GM23338 (cell line): ENCODE data around the gene DYNLT3.

Experiments used
- CREB1 ChIP-seq: fragments of 250-450 bp; sonication (Bioruptor Pico); IDR thresholded peaks from 2 replicates; pipeline ENCODE4 v1.5.0; 2020; ENCODE audit warnings: low read depth, mild to moderate bottlenecking, moderate library complexity
- POLR2AphosphoS5 ChIP-seq: IDR thresholded peaks from 2 replicates; pipeline ENCODE4 v1.6.1; 2016; ENCODE audit warnings: antibody characterized with exemption, low read depth
- ZNF331 ChIP-seq: fragments of 250-450 bp; sonication (Bioruptor Pico); IDR thresholded peaks from 2 replicates; pipeline ENCODE4 v1.5.0; 2020; ENCODE audit warnings: low read depth, mild to moderate bottlenecking, moderate library complexity
- TF ChIP-seq, protein P1 (sequence below), 2 experiments: fragments of 200-600 bp in 1 of 2; sonication (generic) in 1 of 2; conservative IDR thresholded peaks; 2 replicates each; pipeline versions ENCODE4 v1.5.1 to v1.6.1; 2016 to 2017; ENCODE audit warnings: antibody characterized with exemption in 2 of 2, low read depth in 2 of 2, mild to moderate bottlenecking in 2 of 2, moderate library complexity in 1 of 2
- TF ChIP-seq, protein P2 (sequence below): IDR thresholded peaks from one replicate; pipeline ENCODE4 v1.6.1; 2018; ENCODE audit warnings: antibody characterized with exemption; ENCODE audit not compliant: unreplicated experiment

DNA sequence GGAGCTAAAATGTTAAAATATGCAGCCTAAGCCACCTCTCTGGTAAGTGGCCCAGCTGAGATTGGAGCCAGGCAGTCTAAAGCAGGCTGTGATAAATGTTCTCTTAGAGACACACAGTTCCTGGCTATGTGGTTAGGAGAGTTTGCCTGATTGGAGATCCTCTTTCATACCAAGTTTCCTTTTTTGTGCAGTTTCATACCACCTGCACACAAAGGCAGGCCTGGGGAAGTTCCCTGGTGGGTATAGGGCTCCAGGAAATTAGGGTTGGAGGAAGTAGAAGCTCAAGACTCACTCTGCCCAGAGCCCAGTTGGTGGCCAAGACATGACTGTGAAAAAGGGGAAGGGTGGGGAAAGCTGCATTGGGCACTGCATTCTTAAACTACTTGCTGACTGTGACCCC lies 50.6 kb downstream of the DYNLT3 start:
- no peak for TF ChIP-seq POLR2AphosphoS5
- TF ChIP-seq, protein P1, sequence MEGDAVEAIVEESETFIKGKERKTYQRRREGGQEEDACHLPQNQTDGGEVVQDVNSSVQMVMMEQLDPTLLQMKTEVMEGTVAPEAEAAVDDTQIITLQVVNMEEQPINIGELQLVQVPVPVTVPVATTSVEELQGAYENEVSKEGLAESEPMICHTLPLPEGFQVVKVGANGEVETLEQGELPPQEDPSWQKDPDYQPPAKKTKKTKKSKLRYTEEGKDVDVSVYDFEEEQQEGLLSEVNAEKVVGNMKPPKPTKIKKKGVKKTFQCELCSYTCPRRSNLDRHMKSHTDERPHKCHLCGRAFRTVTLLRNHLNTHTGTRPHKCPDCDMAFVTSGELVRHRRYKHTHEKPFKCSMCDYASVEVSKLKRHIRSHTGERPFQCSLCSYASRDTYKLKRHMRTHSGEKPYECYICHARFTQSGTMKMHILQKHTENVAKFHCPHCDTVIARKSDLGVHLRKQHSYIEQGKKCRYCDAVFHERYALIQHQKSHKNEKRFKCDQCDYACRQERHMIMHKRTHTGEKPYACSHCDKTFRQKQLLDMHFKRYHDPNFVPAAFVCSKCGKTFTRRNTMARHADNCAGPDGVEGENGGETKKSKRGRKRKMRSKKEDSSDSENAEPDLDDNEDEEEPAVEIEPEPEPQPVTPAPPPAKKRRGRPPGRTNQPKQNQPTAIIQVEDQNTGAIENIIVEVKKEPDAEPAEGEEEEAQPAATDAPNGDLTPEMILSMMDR (conservative IDR thresholded peaks at IDR 0.05; ENCODE audit: low read depth in 2 of 2), result no peak
- TF ChIP-seq CREB1 (CRISPR knock-in tag), result no peak
- TF ChIP-seq, protein P2, sequence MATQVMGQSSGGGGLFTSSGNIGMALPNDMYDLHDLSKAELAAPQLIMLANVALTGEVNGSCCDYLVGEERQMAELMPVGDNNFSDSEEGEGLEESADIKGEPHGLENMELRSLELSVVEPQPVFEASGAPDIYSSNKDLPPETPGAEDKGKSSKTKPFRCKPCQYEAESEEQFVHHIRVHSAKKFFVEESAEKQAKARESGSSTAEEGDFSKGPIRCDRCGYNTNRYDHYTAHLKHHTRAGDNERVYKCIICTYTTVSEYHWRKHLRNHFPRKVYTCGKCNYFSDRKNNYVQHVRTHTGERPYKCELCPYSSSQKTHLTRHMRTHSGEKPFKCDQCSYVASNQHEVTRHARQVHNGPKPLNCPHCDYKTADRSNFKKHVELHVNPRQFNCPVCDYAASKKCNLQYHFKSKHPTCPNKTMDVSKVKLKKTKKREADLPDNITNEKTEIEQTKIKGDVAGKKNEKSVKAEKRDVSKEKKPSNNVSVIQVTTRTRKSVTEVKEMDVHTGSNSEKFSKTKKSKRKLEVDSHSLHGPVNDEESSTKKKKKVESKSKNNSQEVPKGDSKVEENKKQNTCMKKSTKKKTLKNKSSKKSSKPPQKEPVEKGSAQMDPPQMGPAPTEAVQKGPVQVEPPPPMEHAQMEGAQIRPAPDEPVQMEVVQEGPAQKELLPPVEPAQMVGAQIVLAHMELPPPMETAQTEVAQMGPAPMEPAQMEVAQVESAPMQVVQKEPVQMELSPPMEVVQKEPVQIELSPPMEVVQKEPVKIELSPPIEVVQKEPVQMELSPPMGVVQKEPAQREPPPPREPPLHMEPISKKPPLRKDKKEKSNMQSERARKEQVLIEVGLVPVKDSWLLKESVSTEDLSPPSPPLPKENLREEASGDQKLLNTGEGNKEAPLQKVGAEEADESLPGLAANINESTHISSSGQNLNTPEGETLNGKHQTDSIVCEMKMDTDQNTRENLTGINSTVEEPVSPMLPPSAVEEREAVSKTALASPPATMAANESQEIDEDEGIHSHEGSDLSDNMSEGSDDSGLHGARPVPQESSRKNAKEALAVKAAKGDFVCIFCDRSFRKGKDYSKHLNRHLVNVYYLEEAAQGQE, result no peak
- no peak for TF ChIP-seq ZNF331 (CRISPR knock-in tag)
